HepG2 (cell line): ENCODE data around the gene BANK1. TPM values are rescaled to one million over a fixed set of nuclear protein-coding genes. Genes with fewer than 3 reads are reported as not detected.

Experiments
- ATAC-seq: fragments of 200-7000 bp; cut with Tn5 transposase; 3 replicates; pipeline ENCODE4 v1.9.1; 2020; ENCODE audit warnings: mild to moderate bottlenecking, moderate library complexity
- BruUV-seq: library from RNA; stranded (reverse); fragments of 400-500 nt; replicated peaks from 2 replicates; lab custom pipeline; 2021; lab: Mats Ljungman, UMichigan
- CTCF ChIA-PET: fragments of 300-600 bp; formaldehyde crosslinking; extraction: SDS; loops from one replicate; lab custom pipeline; 2021; ENCODE audit warnings: low total read pairs, inconsistent platforms, low intra/inter-chr PET ratio; lab: Yijun Ruan, JAX
- POLR2A ChIA-PET: fragments of 350-600 bp; sonication (Branson Sonifier 250); formaldehyde crosslinking; loops from one replicate; lab custom pipeline; 2020; ENCODE audit warnings: antibody characterized with exemption, inconsistent platforms; lab: Yijun Ruan, JAX
- DNase-seq: peaks from one replicate; pipeline ENCODE4 v3.0.0-alpha.2; 2015; ENCODE audit warnings: low spot score
- FAIRE-seq: peaks from 3 replicates; lab custom pipeline; 2011; peaks lifted over from hg19 to GRCh38; lab: Jason Lieb, UNC
- H2AFZ ChIP-seq: one replicate; pipeline ENCODE4 v1.6.1; 2011; ENCODE audit warnings: low read length, inconsistent platforms
- H3K27ac ChIP-seq: fragments of 300-600 bp; 3 replicates; pipeline ENCODE4 v1.8.0; 2011; ENCODE audit warnings: mixed run types, mild to moderate bottlenecking, mixed read lengths, low read length, inconsistent platforms; ENCODE audit not compliant: insufficient read depth; ENCODE audit errors: extremely low read length
- H3K27me3 ChIP-seq, 2 experiments: fragments of 200-600 bp in 1 of 2; 2 replicates in 1 of 2; 3 replicates in 1 of 2; pipeline versions ENCODE4 v1.6.0 to v1.8.0; 2011; ENCODE audit warnings: low read length in 2 of 2, mild to moderate bottlenecking in 2 of 2, moderate library complexity in 2 of 2, inconsistent platforms in 1 of 2; ENCODE audit not compliant: insufficient read depth in 2 of 2, control insufficient read depth in 1 of 2
- H3K36me3 ChIP-seq, 2 experiments: fragments of 200-600 bp in 1 of 2; replicated peaks in 1 of 2; 2 replicates in 1 of 2; 3 replicates in 1 of 2; pipeline versions ENCODE4 v1.5.1 to v1.8.0; 2011; ENCODE audit warnings: low read length in 2 of 2, inconsistent platforms in 1 of 2; ENCODE audit not compliant: insufficient read depth in 2 of 2, control insufficient read depth in 1 of 2
- H3K4me1 ChIP-seq: 2 replicates; pipeline ENCODE4 v1.5.1; 2012; ENCODE audit warnings: low read length, inconsistent platforms; ENCODE audit not compliant: insufficient read depth
- H3K4me2 ChIP-seq: 2 replicates; pipeline ENCODE4 v1.6.0; 2011; ENCODE audit warnings: low read depth, low read length, inconsistent platforms
- H3K4me3 ChIP-seq, 3 experiments: fragments of 200-600 bp in 1 of 3; sonication (generic), shearing (Covaris generic) in 1 of 3; replicated peaks in 1 of 3; 2 replicates each; pipeline ENCODE4 v1.5.1; 2011 to 2016; ENCODE audit warnings: low read length in 3 of 3, inconsistent platforms in 2 of 3, low read depth in 2 of 3, mild to moderate bottlenecking in 2 of 3, control low read depth in 1 of 3, mixed read lengths in 1 of 3; ENCODE audit not compliant: insufficient read depth in 1 of 3
- H3K79me2 ChIP-seq: one replicate; pipeline ENCODE4 v1.6.1; 2011; ENCODE audit warnings: low read length, inconsistent platforms; ENCODE audit not compliant: insufficient read depth
- H3K9ac ChIP-seq: 2 replicates; pipeline ENCODE4 v1.6.0; 2011; ENCODE audit warnings: mild to moderate bottlenecking, low read depth, low read length, inconsistent platforms; ENCODE audit not compliant: insufficient read depth
- H3K9me3 ChIP-seq: 2 replicates; pipeline ENCODE4 v1.5.1; 2012; ENCODE audit warnings: mild to moderate bottlenecking, low read length
- H4K20me1 ChIP-seq: 2 replicates; pipeline ENCODE4 v1.6.0; 2011; ENCODE audit warnings: inconsistent platforms, mild to moderate bottlenecking, low read length, moderate library complexity; ENCODE audit not compliant: insufficient read depth
- DNMT1 ChIP-seq: sonication (generic); formaldehyde crosslinking; IDR thresholded peaks from 2 replicates; pipeline ENCODE4 v1.5.1; 2020; ENCODE audit warnings: mild to moderate bottlenecking, missing genetic modification reagents
- GZF1 ChIP-seq: sonication (generic); formaldehyde crosslinking; IDR thresholded peaks from 2 replicates; pipeline ENCODE4 v1.5.1; 2020; ENCODE audit warnings: mild to moderate bottlenecking, missing genetic modification reagents
- HNRNPL ChIP-seq: fragments of 200-400 bp; formaldehyde crosslinking; IDR thresholded peaks from 2 replicates; pipeline ENCODE4 v1.6.1; 2017; ENCODE audit warnings: mild to moderate bottlenecking, low read depth, low read length
- IRF2 ChIP-seq: IDR thresholded peaks from 2 replicates; pipeline ENCODE4 v1.6.1; 2018; ENCODE audit warnings: missing genetic modification reagents, missing compliant biosample characterization
- RFXANK ChIP-seq: IDR thresholded peaks from 2 replicates; pipeline ENCODE4 v1.6.1; 2016
- ZBTB7A ChIP-seq: sonication (generic); formaldehyde crosslinking; IDR thresholded peaks from 2 replicates; pipeline ENCODE4 v1.8.0; 2022; ENCODE audit warnings: mild to moderate bottlenecking, missing genetic modification reagents
- ZNF567 ChIP-seq: sonication (generic); formaldehyde crosslinking; IDR thresholded peaks from 2 replicates; pipeline ENCODE4 v1.8.1; 2023; ENCODE audit warnings: mild to moderate bottlenecking, missing genetic modification reagents, borderline replicate concordance
- in situ Hi-C: cut with HindIII; loops from 2 replicates; pipeline ENCODE4 v1.10.0; 2017; ENCODE audit warnings: low pct_unique_long_range_greater_than_20kb; ENCODE audit not compliant: extremely low pct_ligation_motif_present
- intact Hi-C: fragments of 100-400 bp; cut with micrococcal nuclease; formaldehyde crosslinking; loops from one replicate; pipeline ENCODE4 v1.10.0; 2022; ENCODE audit not compliant: unreplicated experiment
- polyA plus RNA-seq, 8 experiments: library from polyadenylated mRNA; depleted of rRNA in 3 of 8; stranded (reverse) in 7 of 8; unstranded in 1 of 8; fragments of >200 nt; fragmentation: Illumina TruSeq in 4 of 8; extraction: Trizol in 4 of 8; gene quantifications; 2 replicates each; pipeline versions ENCODE4 v1.2.1 to v1.2.3, GENCODE V29; 2011 to 2016; ENCODE audit warnings: low read depth in 4 of 8, missing spikeins in 1 of 8, mixed read lengths in 1 of 8; ENCODE audit not compliant: insufficient read depth in 1 of 8
- total RNA-seq, 5 experiments: library from RNA; depleted of rRNA; stranded (reverse); fragments of >200 nt; fragmentation: Illumina TruSeq; extraction: Trizol; gene quantifications; 2 replicates each; pipeline ENCODE4 v1.2.3, GENCODE V29; 2016; ENCODE audit warnings: low read depth in 1 of 5
- TF ChIP-seq, protein P1 (sequence below): sonication (generic); formaldehyde crosslinking; IDR thresholded peaks from 2 replicates; pipeline ENCODE4 v1.4.0; 2020; ENCODE audit warnings: mild to moderate bottlenecking, missing genetic modification reagents
- TF ChIP-seq, protein P2 (sequence below): sonication (generic); formaldehyde crosslinking; IDR thresholded peaks from 2 replicates; pipeline ENCODE4 v1.4.0; 2020; ENCODE audit warnings: mild to moderate bottlenecking, missing genetic modification reagents
- TF ChIP-seq, protein P3 (sequence below): sonication (generic); formaldehyde crosslinking; IDR thresholded peaks from 2 replicates; pipeline ENCODE4 v1.8.1; 2023; ENCODE audit warnings: mild to moderate bottlenecking, missing genetic modification reagents, borderline replicate concordance

Gene BANK1
- total and polyA plus RNA-seq, 2 of the 13 experiments (the other 11 are each of a cell fraction or from before 2014, with no cell fraction given) = 0.15 TPM; not detected in 1

DNA sequence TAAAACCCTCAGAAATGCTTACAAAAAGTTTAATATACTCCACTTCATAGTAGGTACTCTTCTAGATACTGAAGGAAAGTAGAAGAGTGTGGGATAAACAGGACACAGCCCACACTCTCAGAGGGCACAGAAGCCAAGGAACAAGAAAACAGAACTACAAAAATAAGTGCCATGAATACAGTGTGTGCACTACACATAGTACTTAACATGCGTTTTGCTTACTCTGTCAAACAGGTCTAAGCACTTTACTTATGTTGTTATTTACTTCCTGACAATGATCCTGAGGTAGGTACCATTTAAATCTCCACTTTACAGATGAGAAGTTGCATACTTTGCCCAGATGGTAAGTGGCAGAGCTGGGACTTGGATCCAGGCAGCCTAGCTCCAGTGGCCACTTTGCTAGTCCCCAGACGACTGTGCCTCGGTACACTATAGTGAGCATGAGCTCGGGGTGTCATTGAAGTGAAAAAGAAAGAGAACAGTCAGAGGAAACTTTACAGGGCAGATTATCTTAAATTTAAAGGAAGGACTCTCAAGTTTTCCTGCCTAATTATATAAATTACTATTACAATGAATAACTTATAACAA is 120.3 kb downstream of the BANK1 start (continued):
- no peak for TF ChIP-seq IRF2 (CRISPR knock-in tag)
- TF ChIP-seq DNMT1 = no peak

DNA sequence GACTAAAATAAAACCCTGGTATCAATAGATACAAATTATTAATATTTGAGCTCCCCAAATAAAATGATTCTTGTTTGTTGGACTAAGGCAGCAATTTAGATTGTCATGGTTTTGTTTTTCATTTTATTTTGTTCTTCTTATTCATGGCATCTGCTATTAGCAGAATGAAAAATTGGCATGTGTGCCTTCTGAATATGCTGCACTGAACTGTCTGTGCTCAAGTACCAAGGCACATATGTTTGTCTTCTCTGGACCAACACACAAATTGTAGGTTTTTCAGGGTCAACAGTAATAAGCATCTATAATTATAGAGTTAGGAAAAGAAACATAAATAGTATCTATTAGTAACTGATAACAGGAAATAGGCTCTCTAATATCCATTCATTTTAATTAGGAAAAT is 121.1 kb downstream of the BANK1 start:
- H3K9me3 ChIP-seq = no peaks in the 10 kb centered on the region
- DNase-seq (no peak), ATAC-seq (no peak), FAIRE-seq (no peak)
- BruUV-seq = no TSS peak
- TF ChIP-seq ZNF567 = no peak
- TF ChIP-seq, protein P1, sequence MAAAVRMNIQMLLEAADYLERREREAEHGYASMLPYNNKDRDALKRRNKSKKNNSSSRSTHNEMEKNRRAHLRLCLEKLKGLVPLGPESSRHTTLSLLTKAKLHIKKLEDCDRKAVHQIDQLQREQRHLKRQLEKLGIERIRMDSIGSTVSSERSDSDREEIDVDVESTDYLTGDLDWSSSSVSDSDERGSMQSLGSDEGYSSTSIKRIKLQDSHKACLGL = no peak
- no peak for TF ChIP-seq ZBTB7A (CRISPR knock-in tag)
- no peak for TF ChIP-seq GZF1 (CRISPR knock-in tag)
- no peak for TF ChIP-seq HNRNPL
- no peak for TF ChIP-seq RFXANK (CRISPR knock-in tag)
- TF ChIP-seq, protein P2, sequence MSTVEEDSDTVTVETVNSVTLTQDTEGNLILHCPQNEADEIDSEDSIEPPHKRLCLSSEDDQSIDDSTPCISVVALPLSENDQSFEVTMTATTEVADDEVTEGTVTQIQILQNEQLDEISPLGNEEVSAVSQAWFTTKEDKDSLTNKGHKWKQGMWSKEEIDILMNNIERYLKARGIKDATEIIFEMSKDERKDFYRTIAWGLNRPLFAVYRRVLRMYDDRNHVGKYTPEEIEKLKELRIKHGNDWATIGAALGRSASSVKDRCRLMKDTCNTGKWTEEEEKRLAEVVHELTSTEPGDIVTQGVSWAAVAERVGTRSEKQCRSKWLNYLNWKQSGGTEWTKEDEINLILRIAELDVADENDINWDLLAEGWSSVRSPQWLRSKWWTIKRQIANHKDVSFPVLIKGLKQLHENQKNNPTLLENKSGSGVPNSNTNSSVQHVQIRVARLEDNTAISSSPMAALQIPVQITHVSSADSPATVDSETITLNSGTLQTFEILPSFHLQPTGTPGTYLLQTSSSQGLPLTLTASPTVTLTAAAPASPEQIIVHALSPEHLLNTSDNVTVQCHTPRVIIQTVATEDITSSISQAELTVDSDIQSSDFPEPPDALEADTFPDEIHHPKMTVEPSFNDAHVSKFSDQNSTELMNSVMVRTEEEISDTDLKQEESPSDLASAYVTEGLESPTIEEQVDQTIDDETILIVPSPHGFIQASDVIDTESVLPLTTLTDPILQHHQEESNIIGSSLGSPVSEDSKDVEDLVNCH = no peak
- TF ChIP-seq, protein P3, sequence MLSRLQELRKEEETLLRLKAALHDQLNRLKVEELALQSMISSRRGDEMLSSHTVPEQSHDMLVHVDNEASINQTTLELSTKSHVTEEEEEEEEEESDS (CRISPR knock-in tag) = no peak
- POLR2A ChIA-PET = no interaction called here
- no peaks in the 10 kb centered on the region for H3K36me3 ChIP-seq
- H3K4me1 ChIP-seq = no peaks in the 10 kb centered on the region
- CTCF ChIA-PET = no interaction called here
- no peak overlapping the region for H3K9ac ChIP-seq
- no peak overlapping the region for H3K27ac ChIP-seq
- H4K20me1 ChIP-seq = no peaks in the 10 kb centered on the region
- no peak overlapping the region for H2AFZ ChIP-seq
- H3K27me3 ChIP-seq = no peaks in the 10 kb centered on the region
- H3K4me3 ChIP-seq = no peak overlapping the region
- H3K4me2 ChIP-seq = no peak overlapping the region
- H3K79me2 ChIP-seq = no peaks in the 10 kb centered on the region
- in situ Hi-C loops = no loop called here
- intact Hi-C loops = no loop called here
